Skin of body (tissue), 2 donors: ENCODE measurements around the gene TCF7. TPM values are rescaled to one million over a fixed set of nuclear protein-coding genes. Genes with fewer than 3 reads are reported as not detected.

ENCODE experiments used
- DNase-seq: peaks from one replicate; lab custom pipeline; 2025; lab: John Stamatoyannopoulos, UW
- total RNA-seq: library from RNA; depleted of rRNA; stranded (reverse); fragments of >200 nt; gene quantifications from one replicate; pipeline ENCODE4 v1.2.3, GENCODE V29; 2014

The TCF7 gene
- total RNA-seq, 1 donor from 2014 or later, result 3.5 TPM

DNA sequence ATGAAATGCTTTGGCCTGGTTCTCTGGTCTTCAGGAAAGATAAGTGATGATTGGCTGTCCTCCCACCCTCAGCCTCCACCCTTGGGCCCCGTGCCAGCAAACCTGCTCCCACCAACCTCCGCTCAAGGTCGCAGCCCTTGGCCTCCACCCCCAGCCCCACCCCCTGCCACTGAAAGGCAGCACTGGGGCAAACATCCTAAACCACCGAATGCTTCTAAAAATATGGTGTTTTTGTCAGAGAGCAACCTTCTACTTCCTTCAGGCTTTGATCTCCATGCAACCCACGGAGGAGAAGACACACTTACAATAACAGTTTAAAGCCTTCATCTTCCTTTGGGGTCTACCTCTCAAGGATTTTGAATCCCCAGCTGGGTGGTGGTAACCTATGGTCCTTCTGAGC lies 24.0 kb upstream of the TCF7 start:
- DNase-seq, result no peak

DNA sequence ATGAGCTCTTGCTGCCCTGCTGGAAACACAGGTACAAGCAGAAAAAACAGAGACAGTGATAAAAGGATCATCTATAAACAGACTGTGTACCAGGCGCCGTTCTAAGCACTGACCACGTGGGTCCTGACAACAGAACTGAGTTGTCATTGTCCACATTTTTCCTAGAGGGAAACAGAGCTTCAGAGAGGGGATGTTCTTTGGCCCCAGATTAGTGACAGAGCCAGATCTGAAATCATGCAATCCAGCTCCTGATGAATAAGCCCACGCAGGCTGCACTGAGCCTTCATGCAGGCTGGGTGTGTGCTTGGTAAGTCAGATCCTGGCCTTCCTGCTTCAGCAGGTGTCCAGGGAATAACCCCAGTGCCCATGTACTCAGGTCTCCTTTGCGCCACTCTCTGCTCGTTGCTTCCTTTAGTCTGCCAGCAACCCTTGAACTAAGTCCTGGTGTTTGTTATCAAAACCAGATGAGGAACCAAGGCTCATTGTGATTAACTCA lies 22.8 kb upstream of the TCF7 start:
- no peak for DNase-seq

DNA sequence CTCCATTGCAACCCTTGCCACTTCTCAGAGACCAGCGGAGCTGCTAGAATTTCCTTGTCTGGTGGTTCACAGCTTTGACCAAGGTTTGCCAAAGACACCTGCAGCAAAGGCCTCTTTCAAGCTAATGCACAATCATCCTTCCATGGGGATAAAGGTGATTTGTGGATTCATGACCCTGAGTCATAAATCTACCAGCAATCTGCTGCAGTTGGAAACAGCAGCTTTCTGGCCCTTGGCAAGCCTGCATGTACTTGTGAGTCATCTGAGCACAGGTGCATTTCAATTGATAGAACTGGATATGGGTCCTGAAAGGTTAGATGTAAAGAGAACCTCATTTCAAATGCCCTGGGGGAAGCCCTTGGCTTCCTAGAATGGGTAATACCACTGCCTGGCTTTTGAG lies 21.6 kb upstream of the TCF7 start:
- DNase-seq, result no peak

DNA sequence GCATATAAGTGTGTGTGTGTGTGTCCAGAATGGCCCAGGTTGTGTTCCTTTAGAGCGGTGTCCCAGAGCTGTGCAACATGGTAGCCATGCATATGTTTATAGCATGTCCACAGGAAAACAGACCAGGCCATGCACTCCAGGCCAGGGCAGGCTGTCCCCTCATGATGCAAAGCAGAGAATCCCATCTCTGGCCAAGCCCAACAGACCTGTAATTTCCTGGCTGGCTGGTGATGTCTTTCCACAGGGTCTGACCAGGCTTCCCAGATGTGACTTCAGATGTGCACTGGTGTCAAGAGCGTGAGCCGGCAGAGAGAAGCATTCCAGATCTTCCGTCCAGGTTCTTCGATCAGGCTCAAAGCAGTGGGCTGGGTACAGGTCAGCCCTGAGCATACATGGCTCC lies 21.1 kb upstream of the TCF7 start:
- no peak for DNase-seq

DNA sequence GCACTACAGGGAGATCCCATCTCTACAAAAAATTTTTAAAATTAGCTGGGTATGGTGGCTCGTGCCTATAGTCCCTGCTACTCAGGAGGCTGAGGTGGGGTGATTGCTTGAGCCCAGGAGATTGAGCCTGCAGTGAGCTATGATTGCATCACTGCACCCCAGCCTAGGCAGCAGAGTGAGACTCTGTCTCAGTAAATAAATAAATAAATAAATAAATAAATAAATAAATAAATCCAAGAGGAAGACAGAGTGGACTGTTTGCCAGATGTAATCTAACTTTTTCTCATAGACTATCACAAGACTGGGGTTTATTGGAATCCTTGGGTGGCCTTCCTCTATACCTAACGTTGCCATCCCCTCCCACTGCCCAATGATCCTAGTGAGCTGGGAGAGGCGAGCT lies 19.2 kb upstream of the TCF7 start:
- DNase-seq, result no peak

DNA sequence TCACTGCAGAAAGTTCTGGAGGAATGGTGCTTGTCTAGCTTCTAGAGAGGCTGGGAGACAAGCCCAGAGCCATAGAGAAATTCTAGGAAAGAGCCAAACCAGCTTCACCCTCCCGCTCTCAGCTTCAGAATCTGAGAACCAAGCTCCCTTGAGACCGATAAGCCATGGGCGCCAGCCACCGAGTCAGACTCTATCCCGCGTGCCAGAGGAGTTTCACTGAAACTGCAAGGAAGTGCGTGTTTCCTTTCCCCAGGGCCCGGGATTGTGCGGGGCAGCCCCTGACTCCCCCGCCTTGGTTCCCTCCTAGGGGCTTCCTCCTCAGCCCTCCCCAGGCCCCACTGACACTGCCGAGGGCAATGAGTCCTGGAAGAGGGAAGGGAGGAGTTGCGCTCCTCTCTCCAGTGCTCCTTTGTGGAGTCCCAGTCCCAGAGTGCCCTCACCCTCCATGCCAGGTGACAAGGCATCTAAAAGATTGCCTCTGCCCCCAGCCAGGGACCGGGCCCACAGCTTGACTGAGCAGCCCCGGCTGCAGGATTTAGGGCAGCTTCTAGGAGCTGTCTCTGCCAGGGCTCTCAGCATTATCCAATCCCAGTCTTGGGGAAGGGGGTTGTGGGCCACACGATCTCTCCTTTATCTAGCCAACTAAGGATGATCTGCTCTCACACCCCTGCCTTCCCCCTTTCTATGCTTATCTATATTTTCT lies 18.4 kb upstream of the TCF7 start:
- no peak for DNase-seq

DNA sequence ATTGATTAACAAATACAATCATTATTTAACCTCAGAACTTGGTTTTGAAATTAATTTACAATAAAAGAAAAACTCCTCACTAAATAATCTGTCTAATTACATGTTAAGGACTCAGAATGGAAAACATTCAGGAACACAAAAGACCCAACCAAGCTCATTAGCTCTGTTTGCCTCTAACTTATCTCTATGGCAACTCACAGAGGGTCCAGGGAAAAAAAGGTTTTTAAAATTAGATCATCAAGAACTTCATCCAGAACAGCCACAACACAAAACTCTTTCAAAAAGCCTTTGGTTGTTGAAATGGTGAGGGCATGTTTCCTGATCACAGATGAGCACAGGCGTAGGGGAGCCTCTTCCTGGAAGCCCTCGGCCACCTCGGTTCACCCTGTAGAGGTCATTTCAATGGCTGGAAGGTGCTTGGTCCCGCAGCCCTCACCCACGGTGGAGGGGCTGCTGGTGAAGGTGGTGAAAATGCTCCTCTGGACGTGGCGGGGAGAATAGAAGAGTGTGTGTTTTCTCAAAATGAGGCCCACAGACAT lies 17.2 kb upstream of the TCF7 start:
- no peak for DNase-seq

DNA sequence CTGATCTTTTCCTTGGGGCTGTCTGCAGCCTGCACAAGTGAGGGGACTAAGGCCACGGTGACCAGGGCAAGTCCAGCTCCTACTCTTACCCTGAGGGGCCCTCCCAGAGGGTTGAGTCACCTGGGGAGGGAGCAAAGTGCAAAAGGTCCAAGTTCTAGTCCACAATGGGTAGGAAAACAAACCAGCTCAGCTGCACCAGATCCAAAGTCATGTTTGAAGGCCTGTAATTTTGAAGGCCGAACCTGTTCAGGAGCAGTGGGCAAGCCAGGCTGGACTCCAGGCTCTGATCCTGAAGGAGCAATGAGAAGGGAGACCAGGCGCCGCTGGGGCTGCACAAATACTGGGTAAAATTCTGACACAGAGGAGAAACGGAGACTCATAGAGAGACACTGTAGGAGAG lies 15.8 kb upstream of the TCF7 start:
- DNase-seq, result no peak

DNA sequence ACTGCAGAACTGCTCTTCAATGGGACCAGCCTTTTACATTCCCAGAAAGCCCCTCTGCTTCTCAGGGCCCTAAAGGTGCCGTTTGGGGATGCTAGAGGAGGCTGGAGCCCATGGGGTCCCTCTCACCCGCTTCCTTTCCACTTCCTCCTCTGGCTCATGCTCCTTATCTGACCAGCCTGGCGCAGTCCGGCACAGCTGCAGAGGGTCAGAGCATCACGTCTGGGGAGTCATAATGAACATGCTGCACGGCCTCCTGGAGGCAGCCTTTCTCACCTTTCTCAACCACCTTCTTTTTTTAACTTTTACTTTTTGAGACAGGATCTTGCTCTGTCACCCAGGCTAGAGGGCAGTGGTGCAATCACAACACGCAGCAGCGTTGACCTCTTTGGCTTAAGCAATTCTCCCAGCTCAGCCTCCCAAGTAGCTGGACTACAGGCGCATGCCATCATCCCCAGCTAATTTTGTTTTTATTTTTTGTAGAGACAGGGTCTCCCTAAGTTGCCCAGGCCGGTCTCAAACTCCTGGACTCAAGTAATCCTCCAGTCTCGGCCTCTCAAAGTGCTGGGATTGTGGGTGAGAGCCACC lies 15.1 kb upstream of the TCF7 start:
- DNase-seq, result no peak

DNA sequence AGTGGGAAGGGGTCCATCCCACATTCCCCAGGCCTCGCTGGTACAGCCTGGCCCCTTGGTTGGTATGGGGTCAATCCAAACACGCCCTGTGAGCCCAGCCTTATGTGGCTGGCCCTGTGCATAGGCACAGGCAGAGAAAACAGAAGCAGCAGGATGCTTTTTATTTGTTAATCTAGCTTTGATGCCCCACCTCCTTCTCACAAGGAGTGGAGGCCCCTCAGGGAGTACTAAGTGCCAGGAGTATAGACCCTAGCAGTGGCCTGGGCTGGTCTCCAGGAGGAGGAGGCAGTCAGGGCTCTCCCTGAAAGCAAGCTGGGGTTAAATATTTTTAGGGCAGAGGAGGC lies 14.6 kb upstream of the TCF7 start:
- DNase-seq, result no peak

DNA sequence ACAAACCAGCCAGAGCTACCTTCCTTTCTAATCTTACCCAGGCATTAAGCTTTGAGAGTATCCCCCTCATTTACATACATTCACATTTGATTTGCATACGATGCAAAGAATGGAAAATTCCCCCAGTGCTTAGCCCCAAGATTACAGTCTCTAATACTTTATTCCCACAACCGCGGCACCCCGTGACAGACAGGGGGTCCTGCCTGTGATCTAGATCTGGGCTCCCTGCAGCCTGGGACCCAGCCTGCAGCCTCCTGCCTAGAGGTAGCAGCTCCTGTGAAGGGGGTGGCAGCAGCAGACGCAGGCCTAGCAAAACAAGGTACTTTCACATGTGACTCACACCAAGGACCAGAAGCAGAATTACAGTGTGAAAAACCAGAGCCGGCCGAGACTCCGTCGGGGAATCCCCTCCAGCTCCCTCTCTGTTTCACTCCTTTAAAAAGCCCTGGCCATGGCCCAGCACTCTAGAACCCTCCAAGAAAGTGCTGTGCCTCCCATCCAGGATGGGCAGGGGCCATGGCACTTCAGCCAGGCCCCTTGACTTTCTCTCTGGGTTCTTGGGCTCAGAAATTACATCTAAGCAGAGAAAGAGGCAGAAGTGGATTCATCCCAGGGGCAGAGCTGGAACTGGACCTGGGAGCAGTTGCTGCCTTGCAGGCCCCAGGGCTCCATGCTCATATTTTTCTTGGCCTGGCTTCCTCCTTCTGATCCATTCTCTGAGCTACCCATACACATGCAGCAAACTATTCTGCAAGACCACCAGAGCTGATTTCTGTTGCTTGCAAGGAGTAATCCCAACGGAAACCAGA lies 14.0 kb upstream of the TCF7 start:
- no peak for DNase-seq

DNA sequence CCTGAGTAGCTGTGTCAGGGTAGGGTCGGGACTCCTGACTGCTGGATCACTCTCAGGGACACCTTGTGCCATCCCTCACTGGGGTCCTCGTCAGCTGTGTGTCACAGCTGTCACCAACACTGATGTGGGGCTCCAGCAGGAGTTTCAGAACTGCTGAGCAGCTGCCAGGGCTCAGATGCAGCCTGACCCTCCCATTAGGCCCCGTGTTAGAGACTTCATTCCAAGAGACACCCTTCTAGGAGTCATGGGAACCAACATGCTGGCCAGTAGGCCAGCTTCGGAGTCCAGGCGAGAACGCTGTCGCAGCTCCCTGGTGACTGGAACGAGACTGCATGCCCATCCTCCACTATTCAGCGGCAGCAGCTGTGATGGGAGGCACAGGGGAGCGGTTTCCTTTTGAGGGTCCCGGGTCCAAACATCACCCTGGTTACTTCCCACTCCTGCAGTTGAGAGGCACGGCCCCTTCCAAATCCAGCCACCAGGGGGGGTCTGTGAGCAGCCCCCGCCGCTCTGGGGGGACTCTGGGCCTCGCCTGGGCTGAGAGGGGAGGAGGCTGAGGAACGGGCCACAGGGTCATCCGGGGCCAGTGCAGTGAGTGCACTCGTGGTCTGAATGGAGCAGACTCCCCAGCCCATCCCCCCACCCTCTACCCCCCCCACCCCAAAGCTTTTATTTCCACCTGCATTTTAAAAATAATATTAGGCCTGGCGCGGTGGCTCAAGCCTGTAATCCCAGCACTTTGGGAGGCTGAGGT lies 12.6 kb upstream of the TCF7 start:
- no peak for DNase-seq

DNA sequence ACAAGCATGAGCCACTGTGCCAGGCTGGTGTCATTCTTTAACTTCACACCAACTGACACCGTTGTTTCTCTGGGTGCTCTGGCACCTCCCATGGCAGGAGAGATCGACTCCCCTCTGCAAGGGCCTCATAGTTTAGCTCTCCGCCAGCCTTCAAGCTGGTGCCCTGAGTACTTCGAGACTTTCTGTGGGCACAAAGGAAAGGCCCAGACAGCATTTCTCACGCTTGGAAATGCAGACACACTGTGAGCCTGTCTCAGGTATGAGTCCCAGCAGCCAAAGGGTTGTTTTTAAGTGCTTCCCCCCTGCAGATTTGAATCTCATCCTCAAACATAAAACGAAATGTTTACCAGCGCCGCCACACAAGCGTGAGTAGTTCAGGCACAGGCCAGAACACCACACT lies 11.1 kb upstream of the TCF7 start:
- DNase-seq, result no peak

DNA sequence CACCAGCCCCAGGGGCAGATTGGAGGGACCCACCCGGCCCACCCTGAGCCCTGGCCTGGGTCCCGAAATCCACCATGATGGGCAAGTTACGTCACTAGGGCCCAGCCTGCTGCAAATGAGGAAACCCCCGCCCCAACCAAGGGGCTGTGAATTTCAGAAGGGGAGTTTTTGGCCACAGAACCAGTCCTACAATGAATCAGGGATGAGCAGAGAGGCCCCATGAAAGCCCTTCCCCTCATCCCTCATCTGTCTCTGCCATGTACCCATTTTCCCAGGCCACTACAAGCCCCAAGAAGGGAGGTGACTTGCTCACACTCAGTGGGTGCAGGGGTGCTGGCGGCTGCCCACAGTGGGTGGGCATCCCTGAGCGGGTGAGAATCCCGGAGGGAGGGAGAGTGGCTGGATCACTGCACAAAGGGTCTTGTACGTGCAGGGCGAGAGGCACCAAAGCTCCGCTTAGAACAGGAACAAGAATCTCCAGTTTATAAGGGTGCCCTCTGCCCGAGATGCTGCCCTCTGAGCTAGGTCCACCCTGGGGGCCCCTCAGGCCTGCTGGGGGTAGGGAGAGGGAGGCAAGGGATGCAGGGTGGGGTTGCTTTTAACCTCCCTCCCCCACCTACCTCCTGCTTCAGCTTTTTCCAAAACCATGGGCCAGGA lies 10.4 kb upstream of the TCF7 start:
- no peak for DNase-seq

DNA sequence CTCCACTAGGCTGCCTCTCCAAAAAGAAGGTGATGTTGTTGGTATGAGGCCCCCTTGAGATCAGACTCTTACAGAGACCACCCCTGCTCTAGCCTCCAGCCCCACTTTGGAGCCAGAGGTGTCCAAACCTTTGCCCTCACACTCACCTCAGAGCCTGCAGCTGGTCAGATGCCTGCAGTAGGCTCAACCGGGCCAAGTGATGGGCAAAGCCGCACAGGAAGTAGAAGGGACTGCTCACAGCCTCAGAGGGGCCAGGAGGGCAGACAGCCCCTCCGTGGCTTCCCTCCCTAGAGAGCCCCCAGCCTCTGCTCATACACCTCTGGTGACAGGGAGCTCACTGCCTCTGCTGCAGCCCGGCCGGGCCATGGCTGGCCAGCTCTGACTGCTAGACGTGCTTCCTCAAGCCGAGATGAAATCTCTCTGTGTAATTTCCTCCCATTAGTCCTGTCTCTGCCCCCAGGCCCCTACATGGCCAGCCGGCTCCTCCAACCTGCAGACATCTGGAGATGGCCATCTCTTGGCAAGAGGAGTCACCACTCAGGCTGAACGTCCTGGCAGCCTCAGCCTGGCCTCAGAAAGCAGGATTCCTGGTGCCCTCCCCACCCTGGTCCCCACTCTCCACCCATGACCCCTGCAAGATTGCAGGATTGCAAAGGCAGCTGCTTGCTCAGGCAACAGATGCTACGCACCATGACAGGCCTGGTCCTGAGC lies 7.3 kb upstream of the TCF7 start:
- DNase-seq, result no peak

DNA sequence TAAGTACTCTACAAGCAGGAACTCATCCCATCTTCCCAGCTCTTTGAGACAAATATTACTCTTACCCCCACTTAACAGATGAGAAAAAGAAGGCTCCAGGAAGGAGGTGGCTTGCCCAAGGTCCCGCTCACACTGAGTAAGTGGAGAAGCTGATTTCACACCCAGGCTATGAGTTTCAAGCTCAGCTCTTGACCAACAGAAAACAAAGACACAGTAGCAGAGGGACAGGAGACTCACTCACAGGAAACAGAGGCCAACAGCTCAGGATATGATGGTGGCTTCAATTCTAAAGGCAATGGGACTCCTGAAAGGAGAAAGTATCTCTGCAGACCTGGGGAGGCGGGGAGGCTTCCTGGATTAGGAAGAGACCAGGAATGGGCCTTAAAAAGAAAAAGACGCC lies 6.7 kb upstream of the TCF7 start:
- DNase-seq, result no peak

DNA sequence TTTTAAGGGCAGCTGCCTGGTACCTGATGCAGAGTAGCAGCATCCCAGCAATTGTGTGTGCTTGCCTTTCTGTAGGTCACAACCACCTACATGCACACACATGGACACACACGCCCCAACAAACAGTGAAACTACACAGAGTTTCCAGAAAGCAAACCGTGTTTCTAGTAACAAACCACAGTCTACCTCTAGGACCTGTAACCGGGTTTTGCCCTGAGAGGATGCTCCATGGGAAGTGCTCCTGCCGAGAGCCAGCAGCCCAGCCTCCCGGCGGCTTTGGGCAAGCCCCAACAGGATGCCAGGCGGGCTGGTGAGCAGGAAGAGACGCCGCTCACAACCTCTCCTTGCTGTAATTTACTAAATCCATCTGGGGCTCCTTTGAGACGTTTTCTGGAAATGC lies 4.1 kb upstream of the TCF7 start:
- no peak for DNase-seq

DNA sequence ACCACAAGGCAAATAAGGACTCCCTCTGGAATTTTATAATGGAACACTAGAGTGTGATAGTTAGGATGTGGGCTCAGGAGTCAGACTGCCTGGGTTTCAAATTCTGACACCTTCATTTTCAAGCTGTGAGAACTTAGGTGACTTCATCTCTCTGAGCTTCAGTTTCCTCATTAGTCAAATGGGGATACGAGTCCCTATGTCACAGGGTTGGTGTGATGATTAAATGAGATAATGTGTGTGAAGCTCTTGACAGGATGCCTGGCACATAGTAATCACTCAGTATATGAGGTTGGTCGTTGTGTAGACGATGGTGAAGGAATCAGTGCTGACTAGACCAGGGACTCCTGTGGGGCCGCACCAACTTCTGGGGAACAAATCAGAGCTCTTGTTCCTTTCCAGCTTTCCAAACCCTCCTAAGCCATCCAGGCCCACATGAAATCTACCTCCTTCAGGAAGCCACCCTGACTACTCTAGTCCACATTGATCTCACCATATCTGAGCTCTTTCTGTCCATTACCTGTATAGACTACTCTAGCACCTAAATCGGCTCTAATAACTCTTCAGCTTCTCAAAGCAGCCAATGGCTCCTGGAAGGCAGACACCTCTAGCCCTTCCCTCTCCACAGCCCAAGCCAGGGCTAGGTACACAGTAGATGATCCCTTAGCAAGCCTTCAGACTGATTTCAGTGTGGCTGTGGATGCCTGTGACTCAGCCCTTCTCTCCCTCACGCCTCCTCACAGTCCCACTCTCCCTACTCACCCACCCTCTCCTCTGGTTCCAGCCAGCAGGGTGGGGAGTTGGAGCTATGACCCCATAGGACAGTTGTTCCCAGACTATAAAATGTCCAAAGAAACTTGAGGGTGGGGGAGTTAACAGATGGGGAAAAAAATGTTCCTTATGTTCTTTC lies 2.5 kb upstream of the TCF7 start:
- no peak for DNase-seq

DNA sequence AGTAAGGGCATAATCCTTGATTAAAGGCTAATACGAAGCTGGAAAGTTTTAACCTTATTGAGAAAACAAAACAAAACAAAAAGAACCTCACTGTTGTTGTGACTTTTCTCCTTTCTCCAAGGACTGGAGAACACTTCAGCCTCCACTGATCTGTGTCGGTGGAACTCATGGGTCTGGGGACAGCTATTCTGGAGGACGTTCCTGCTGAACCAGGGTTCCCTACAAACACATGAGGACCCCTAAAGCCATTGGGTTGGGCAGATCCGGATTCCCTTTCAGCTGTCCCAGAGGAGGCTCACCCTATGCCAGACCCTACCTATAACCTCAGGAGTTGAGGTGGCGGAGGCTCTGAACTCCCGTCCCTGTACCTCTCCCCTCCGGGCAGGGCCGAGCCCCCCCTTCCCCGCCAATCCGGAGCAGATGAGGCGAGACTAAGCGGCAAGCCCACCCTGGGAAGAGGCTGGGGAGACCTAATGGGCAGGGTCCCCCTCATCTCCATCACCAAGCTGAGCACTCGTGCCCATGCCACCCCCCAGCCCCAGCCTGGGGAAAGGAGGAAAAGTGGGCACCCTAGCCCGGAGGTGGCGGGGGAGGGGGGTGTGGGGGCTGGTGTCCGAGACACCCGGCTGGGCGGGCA lies 1.6 kb upstream of the TCF7 start:
- no peak for DNase-seq
